Keratinocyte (primary cell): ENCODE results near the gene SSMEM1. TPM values are rescaled to one million over a fixed set of nuclear protein-coding genes. Genes with fewer than 3 reads are reported as not detected.
"Not testable (repeated sequence)": the region's sequence is repeated elsewhere in the genome, so short reads cannot be mapped to it uniquely, and the experiment has no call there.

Source experiments
- DNase-seq: peaks from one replicate; pipeline ENCODE4 v3.0.0-alpha.2; 2011; ENCODE audit warnings: low read depth, missing footprints, low spot score
- FAIRE-seq: peaks from 2 replicates; lab custom pipeline; 2011; peaks lifted over from hg19 to GRCh38; lab: Jason Lieb, UNC
- H2AFZ ChIP-seq: 2 replicates; pipeline ENCODE4 v1.6.0; 2012; ENCODE audit warnings: low read length, control low read depth, inconsistent platforms; ENCODE audit not compliant: control insufficient read depth
- H3K27ac ChIP-seq: 2 replicates; pipeline ENCODE4 v1.5.1; 2011; ENCODE audit warnings: low read length; ENCODE audit not compliant: control insufficient read depth, insufficient read depth
- H3K27me3 ChIP-seq: 3 replicates; pipeline ENCODE4 v1.6.0; 2011; ENCODE audit warnings: low read length; ENCODE audit not compliant: control insufficient read depth, insufficient read depth; ENCODE audit errors: extremely low read depth
- H3K36me3 ChIP-seq, 2 experiments: 2 replicates in 1 of 2; 3 replicates in 1 of 2; pipeline ENCODE4 v1.5.1; 2011; ENCODE audit warnings: low read length in 2 of 2, mild to moderate bottlenecking in 1 of 2; ENCODE audit not compliant: control insufficient read depth in 2 of 2, insufficient read depth in 2 of 2; ENCODE audit errors: extremely low read depth in 1 of 2
- H3K4me1 ChIP-seq: 3 replicates; pipeline ENCODE4 v1.5.1; 2011; ENCODE audit warnings: low read length; ENCODE audit not compliant: control insufficient read depth, insufficient read depth; ENCODE audit errors: extremely low read depth
- H3K4me2 ChIP-seq: 3 replicates; pipeline ENCODE4 v1.6.0; 2011; ENCODE audit warnings: low read depth, low read length; ENCODE audit not compliant: control insufficient read depth, insufficient read depth; ENCODE audit errors: extremely low read depth
- H3K4me3 ChIP-seq, 3 experiments: fragments of 200-600 bp in 1 of 3; sonication (generic) in 1 of 3; 2 replicates in 2 of 3; 3 replicates in 1 of 3; pipeline ENCODE4 v1.5.1; 2011 to 2016; ENCODE audit warnings: low read length in 3 of 3, mild to moderate bottlenecking in 3 of 3, control low read depth in 2 of 3, inconsistent platforms in 1 of 3, low read depth in 1 of 3, mixed read lengths in 1 of 3, mixed run types in 1 of 3, moderate library complexity in 1 of 3; ENCODE audit not compliant: control insufficient read depth in 2 of 3, insufficient read depth in 2 of 3; ENCODE audit errors: extremely low read depth in 1 of 3
- H3K79me2 ChIP-seq: 2 replicates; pipeline ENCODE4 v1.6.0; 2012; ENCODE audit warnings: low read length; ENCODE audit not compliant: control insufficient read depth, insufficient read depth
- H3K9ac ChIP-seq: 3 replicates; pipeline ENCODE4 v1.6.0; 2011; ENCODE audit warnings: low read length; ENCODE audit not compliant: control insufficient read depth, insufficient read depth; ENCODE audit errors: extremely low read depth
- H3K9me1 ChIP-seq: 3 replicates; pipeline ENCODE4 v1.6.0; 2011; ENCODE audit warnings: low read length; ENCODE audit not compliant: control insufficient read depth, insufficient read depth; ENCODE audit errors: extremely low read depth
- H3K9me3 ChIP-seq: 2 replicates; pipeline ENCODE4 v1.5.1; 2012; ENCODE audit warnings: low read depth, low read length; ENCODE audit not compliant: control insufficient read depth
- H4K20me1 ChIP-seq: 3 replicates; pipeline ENCODE4 v1.6.0; 2011; ENCODE audit warnings: low read length; ENCODE audit not compliant: control insufficient read depth, insufficient read depth; ENCODE audit errors: extremely low read depth
- EZH2 ChIP-seq: IDR thresholded peaks from one replicate; pipeline ENCODE4 v1.6.1; 2012; ENCODE audit warnings: inconsistent platforms, mild to moderate bottlenecking, low read length, moderate library complexity
- dilution Hi-C: fragments of 300-500 bp; cut with MboI; formaldehyde crosslinking; loops from one replicate; pipeline ENCODE4 v1.7.0; 2020; ENCODE audit warnings: low sequenced_read_pairs; ENCODE audit not compliant: extremely low pct_ligation_motif_present
- polyA plus RNA-seq, 5 experiments: library from polyadenylated mRNA; depleted of rRNA in 3 of 5; stranded (reverse) in 3 of 5; stranded (forward) in 1 of 5; unstranded in 1 of 5; fragments of >200 nt; gene quantifications; 1 replicate in 1 of 5; 2 replicates in 3 of 5; 3 replicates in 1 of 5; pipeline versions ENCODE4 v1.2.1 to v1.2.3, GENCODE V29; 2011 to 2012; ENCODE audit warnings: missing spikeins in 2 of 5, low read depth in 1 of 5, low replicate concordance in 1 of 5
- TF ChIP-seq, protein P1 (sequence below), 3 experiments: IDR thresholded peaks in 1 of 3; conservative IDR thresholded peaks in 1 of 3; optimal IDR thresholded peaks in 1 of 3; 2 replicates in 2 of 3; 3 replicates in 1 of 3; pipeline versions ENCODE3 to v1.5.1; 2011; ENCODE audit warnings: low read length in 3 of 3, mild to moderate bottlenecking in 3 of 3, moderate library complexity in 2 of 3, control low read depth in 1 of 3, inconsistent platforms in 1 of 3; ENCODE audit not compliant: insufficient read depth in 2 of 3; ENCODE audit errors: extremely low read depth in 1 of 3

The SSMEM1 gene
- polyA plus RNA-seq, 1 donor (not counting 4 experiments of a cell fraction or from before 2014, with no cell fraction given) = not detected

DNA sequence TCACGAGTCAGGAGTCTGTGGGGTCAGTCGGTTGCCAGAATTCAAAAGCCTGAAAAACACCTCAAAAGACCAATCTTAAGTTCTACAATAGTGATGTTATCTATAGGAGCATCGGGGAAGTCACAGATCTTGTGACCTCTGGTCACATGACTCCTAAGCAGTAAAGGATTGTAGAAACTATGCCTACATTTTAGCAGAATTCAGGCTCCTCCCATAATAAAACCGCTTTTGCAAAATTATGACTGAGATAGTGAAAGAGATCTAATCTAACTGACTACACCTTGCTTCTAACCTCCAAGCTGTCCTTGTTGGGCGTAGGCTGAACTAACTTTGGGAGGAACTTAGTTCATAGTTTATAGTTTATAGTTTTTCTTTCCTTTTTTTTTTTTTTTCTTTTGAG lies 16.6 kb downstream of the SSMEM1 start:
- FAIRE-seq = no peak
- no peak overlapping the region for H2AFZ ChIP-seq
- H3K4me3 ChIP-seq = no peak overlapping the region
- no peaks in the 10 kb centered on the region for H3K9me1 ChIP-seq
- H4K20me1 ChIP-seq = no peaks in the 10 kb centered on the region
- no peak overlapping the region for H3K9ac ChIP-seq
- H3K4me1 ChIP-seq = no peaks in the 10 kb centered on the region
- H3K79me2 ChIP-seq = no peaks in the 10 kb centered on the region
- no peaks in the 10 kb centered on the region for H3K9me3 ChIP-seq
- no peaks in the 10 kb centered on the region for H3K36me3 ChIP-seq
- H3K4me2 ChIP-seq = no peak overlapping the region
- no peak for DNase-seq
- dilution Hi-C loops = no loop called here
- H3K27ac ChIP-seq = no peak overlapping the region
- TF ChIP-seq, protein P1, sequence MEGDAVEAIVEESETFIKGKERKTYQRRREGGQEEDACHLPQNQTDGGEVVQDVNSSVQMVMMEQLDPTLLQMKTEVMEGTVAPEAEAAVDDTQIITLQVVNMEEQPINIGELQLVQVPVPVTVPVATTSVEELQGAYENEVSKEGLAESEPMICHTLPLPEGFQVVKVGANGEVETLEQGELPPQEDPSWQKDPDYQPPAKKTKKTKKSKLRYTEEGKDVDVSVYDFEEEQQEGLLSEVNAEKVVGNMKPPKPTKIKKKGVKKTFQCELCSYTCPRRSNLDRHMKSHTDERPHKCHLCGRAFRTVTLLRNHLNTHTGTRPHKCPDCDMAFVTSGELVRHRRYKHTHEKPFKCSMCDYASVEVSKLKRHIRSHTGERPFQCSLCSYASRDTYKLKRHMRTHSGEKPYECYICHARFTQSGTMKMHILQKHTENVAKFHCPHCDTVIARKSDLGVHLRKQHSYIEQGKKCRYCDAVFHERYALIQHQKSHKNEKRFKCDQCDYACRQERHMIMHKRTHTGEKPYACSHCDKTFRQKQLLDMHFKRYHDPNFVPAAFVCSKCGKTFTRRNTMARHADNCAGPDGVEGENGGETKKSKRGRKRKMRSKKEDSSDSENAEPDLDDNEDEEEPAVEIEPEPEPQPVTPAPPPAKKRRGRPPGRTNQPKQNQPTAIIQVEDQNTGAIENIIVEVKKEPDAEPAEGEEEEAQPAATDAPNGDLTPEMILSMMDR (optimal IDR thresholded peaks at IDR 0.05 in 1 of 3, IDR thresholded peaks at IDR 0.05 in 1 of 3, conservative IDR thresholded peaks at IDR 0.05 in 1 of 3; ENCODE audit: extremely low read depth in 1 of 3, insufficient read depth in 2 of 3, low read length in 3 of 3) = no peak
- no peak for TF ChIP-seq EZH2
- no peaks in the 10 kb centered on the region for H3K27me3 ChIP-seq

DNA sequence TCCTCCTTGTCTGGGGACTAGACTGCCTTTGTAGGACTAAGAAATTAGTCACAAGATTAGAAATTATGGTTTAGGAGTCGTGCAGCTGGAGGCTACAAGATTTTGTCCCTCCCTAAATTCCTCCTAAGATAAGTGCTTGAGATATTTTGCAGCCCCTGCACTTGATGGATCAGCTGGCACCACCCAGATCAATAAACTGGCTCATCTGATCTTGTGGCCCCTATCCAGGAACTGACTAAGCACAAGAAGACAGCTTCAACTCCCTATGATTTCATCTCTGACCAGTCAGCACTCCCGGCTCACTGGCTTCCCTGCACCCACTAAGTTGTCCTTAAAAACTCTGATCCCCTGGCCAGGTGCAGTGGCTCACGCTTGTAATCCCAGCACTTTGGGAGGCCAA lies 17.3 kb downstream of the SSMEM1 start:
- H2AFZ ChIP-seq, DNase-seq, H3K4me2 ChIP-seq, H4K20me1 ChIP-seq, H3K9me1 ChIP-seq, H3K4me1 ChIP-seq, H3K4me3 ChIP-seq, FAIRE-seq, dilution Hi-C loops, H3K9ac ChIP-seq, H3K9me3 ChIP-seq, H3K27ac ChIP-seq, H3K79me2 ChIP-seq, H3K36me3 ChIP-seq, H3K27me3 ChIP-seq: not testable (repeated sequence)

DNA sequence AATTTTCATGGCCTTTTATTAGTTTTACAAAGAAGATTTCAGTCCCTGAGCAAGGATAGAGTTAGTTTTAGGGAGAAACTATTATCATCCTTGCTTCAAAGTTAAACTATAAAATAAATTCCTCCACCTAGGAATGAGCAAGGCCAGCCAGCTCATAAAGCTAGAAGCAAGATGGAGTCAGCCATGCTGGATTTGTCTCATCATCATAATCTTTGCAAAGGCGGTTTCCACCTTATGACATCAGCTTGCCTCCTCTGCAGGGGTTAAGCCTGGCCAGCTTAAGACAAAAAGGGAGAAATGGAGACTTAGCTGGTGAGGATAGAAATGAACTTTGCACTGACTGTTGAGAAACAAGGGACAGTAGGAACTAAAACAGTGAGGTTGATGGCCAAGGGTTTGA lies 18.7 kb downstream of the SSMEM1 start:
- Histone ChIP-seq H3K9me1 (no peaks in the 10 kb centered on the region), H4K20me1 (no peaks in the 10 kb centered on the region), H3K27me3 (no peaks in the 10 kb centered on the region), H3K9me3 (no peaks in the 10 kb centered on the region), H3K36me3 (no peaks in the 10 kb centered on the region), H3K4me2 (no peak overlapping the region), H2AFZ (no peak overlapping the region), H3K79me2 (no peaks in the 10 kb centered on the region), H3K9ac (no peak overlapping the region), H3K4me3 (no peak overlapping the region), H3K27ac (no peak overlapping the region), H3K4me1 (no peaks in the 10 kb centered on the region)
- no peak for DNase-seq
- TF ChIP-seq, protein P1 (optimal IDR thresholded peaks at IDR 0.05 in 1 of 3, IDR thresholded peaks at IDR 0.05 in 1 of 3, conservative IDR thresholded peaks at IDR 0.05 in 1 of 3; ENCODE audit: extremely low read depth in 1 of 3, insufficient read depth in 2 of 3, low read length in 3 of 3) = no peak
- dilution Hi-C loops = no loop called here
- FAIRE-seq = no peak
